WERI-Rb-1 (cell line): Measurements from ENCODE around the gene PTPRG.
A peak's percentile ranks its signal among the peaks of the same experiment; 100 is the strongest.

Experiments
- DNase-seq: peaks from one replicate; pipeline ENCODE4 v3.0.0-alpha.2; 2020
- H3K27ac ChIP-seq: fragments of 250-450 bp; sonication (Bioruptor Pico); 2 replicates; pipeline ENCODE4 v1.5.1; 2020; ENCODE audit warnings: mild to moderate bottlenecking, moderate library complexity
- H3K27me3 ChIP-seq: fragments of 250-450 bp; sonication (Bioruptor Pico); 2 replicates; pipeline ENCODE4 v1.5.1; 2021; ENCODE audit warnings: mild to moderate bottlenecking, low read depth, moderate library complexity; ENCODE audit not compliant: insufficient read depth, severe bottlenecking
- H3K36me3 ChIP-seq: fragments of 250-450 bp; sonication (Bioruptor Pico); 2 replicates; pipeline ENCODE4 v1.5.1; 2020; ENCODE audit warnings: mild to moderate bottlenecking, moderate library complexity
- H3K4me3 ChIP-seq: 2 replicates; pipeline ENCODE4 v1.5.1; 2011; ENCODE audit warnings: low read depth, mild to moderate bottlenecking, control low read depth, low read length
- H3K9me3 ChIP-seq: fragments of 250-450 bp; sonication (Bioruptor Pico); 2 replicates; pipeline ENCODE4 v1.5.1; 2021; ENCODE audit warnings: mild to moderate bottlenecking, moderate library complexity; ENCODE audit not compliant: severe bottlenecking
- TF ChIP-seq, protein P1 (sequence below): IDR thresholded peaks from 2 replicates; pipeline ENCODE4 v1.5.1; 2011; ENCODE audit warnings: low read depth, mild to moderate bottlenecking, control low read depth, inconsistent platforms, low read length

Gene PTPRG

DNA sequence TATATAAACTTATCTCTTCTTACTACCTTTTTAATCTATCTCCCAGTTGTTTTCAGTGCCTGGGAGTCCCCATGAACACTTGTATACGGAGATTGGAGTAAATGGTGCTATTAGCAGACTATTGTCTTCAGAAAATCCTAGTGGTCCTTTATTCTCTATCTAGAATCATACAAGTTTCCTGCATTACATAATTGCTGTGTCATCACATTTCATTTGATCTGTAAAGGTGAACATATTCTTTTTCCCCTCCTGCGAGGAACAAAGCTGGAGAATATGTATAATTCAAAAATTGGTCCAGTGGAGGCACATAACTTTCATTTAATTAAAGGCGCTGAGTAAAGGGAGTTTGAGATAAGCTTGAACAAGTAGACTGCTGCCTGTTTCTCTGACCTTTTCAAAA is 487.2 kb downstream of the PTPRG start:
- Histone ChIP-seq H3K27ac (no peak overlapping the region), H3K27me3 (no peaks in the 10 kb centered on the region), H3K4me3 (no peak overlapping the region), H3K9me3 (no peaks in the 10 kb centered on the region), H3K36me3 (no peaks in the 10 kb centered on the region)
- TF ChIP-seq, protein P1, sequence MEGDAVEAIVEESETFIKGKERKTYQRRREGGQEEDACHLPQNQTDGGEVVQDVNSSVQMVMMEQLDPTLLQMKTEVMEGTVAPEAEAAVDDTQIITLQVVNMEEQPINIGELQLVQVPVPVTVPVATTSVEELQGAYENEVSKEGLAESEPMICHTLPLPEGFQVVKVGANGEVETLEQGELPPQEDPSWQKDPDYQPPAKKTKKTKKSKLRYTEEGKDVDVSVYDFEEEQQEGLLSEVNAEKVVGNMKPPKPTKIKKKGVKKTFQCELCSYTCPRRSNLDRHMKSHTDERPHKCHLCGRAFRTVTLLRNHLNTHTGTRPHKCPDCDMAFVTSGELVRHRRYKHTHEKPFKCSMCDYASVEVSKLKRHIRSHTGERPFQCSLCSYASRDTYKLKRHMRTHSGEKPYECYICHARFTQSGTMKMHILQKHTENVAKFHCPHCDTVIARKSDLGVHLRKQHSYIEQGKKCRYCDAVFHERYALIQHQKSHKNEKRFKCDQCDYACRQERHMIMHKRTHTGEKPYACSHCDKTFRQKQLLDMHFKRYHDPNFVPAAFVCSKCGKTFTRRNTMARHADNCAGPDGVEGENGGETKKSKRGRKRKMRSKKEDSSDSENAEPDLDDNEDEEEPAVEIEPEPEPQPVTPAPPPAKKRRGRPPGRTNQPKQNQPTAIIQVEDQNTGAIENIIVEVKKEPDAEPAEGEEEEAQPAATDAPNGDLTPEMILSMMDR: no peak
- DNase-seq: no peak

- TF ChIP-seq, protein P1: no peak
- Histone ChIP-seq H3K9me3 (no peaks in the 10 kb centered on the region), H3K27ac (no peak overlapping the region), H3K27me3 (no peaks in the 10 kb centered on the region), H3K36me3 (no peaks in the 10 kb centered on the region), H3K4me3 (no peak overlapping the region)
- DNase-seq: no peak
These were observed 487.7 kb downstream of the PTPRG start for GRCh38 chr3:62049033-62049432.

GRCh38 chr3:62051506-62051905 is 490.1 kb downstream of the PTPRG start:
- Histone ChIP-seq H3K27ac (no peak overlapping the region), H3K27me3 (no peaks in the 10 kb centered on the region), H3K9me3 (no peaks in the 10 kb centered on the region), H3K36me3 (no peaks in the 10 kb centered on the region), H3K4me3 (no peak overlapping the region)
- peak; percentile 54 for DNase-seq
- TF ChIP-seq, protein P1: peak; percentile 39

DNA sequence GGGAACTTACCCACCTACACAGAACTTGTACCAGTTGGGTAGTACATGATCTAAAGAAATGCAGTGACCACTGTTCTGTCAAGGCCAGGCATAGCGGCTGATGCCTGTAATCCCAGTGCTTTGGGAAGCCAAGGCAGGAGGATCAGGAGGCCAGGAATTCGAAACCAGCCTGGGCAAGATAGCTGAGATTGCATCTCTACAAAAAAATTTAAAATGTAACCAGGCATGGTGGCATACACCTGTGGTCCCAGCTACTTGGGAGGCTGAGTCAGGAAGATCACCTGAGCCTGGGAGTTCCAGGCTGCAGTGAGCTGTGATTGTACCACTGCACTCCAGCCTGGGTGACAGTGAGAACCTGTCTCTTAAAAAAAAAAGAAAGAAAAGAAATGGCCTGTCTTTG is 491.0 kb downstream of the PTPRG start:
- Histone ChIP-seq H3K9me3 (no peaks in the 10 kb centered on the region), H3K27me3 (no peaks in the 10 kb centered on the region), H3K36me3 (no peaks in the 10 kb centered on the region), H3K4me3 (no peak overlapping the region), H3K27ac (no peak overlapping the region)
- TF ChIP-seq, protein P1: no peak
- no peak for DNase-seq

DNA sequence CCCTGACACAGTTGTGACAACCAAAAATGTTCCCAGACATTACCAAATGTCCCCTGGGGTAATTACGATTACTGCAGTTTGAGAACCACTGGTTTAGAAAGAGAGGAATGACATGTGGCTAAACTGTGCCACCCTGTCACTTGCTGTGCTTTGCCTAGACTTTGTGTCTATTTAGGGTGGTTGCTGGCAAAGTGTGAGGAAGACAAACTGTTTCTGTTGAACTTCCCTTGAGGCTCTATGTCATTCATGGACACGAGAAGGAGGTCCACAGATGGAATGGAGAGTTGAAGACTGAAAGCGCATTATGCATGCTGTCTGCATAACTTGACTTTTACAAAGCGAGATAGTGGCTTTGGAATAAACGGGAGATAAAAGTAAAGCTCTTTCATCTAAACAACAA is 495.3 kb downstream of the PTPRG start:
- H3K4me3 ChIP-seq: no peak overlapping the region
- no peak for DNase-seq
- no peak overlapping the region for H3K27ac ChIP-seq
- TF ChIP-seq, protein P1: no peak
- H3K27me3 ChIP-seq: no peaks in the 10 kb centered on the region
- no peaks in the 10 kb centered on the region for H3K36me3 ChIP-seq
- no peaks in the 10 kb centered on the region for H3K9me3 ChIP-seq

DNA sequence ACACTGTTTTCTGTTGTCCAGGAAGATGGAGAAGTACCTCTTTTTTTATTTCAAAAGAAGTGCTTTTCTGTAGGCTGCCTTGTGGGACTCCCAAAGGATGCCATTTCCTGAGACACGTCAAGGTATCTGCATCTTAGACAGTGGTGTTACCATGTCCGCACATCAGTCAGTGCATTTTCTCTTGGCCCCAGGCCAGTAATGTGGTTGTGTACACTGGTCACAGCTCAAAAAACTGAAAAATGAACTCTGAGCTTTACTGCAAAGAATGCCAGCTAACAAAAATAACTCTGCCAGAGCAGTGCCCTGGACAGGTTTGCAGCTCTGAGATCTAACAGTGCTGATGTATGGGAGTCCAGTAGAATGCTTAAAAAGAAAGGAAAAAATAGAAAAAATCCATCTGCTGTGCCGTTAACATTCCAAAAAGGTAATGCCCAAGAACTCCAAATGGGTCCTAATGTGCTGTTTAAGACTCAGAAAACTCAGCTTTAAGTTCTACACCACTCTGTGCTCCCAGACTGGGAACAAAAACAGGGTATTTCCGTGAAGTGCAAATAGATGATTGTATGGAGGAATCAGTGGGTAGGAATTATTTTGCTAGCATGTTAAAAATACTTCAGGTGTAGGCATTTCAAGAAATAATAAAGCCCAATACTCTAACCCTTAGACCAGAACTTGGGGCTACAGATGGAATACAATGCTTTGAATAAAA is 496.1 kb downstream of the PTPRG start:
- Histone ChIP-seq H3K27me3 (no peaks in the 10 kb centered on the region), H3K36me3 (no peaks in the 10 kb centered on the region), H3K27ac (no peak overlapping the region), H3K9me3 (no peaks in the 10 kb centered on the region), H3K4me3 (no peak overlapping the region)
- DNase-seq: no peak
- TF ChIP-seq, protein P1: no peak
